GM12892 (cell line): ENCODE results near the gene CLASP1.
"Not testable (repeated sequence)": the region's sequence is repeated elsewhere in the genome, so short reads cannot be mapped to it uniquely, and the experiment has no call there.

Experiments
- DNase-seq: peaks from one replicate; pipeline ENCODE4 v3.0.0; 2011; ENCODE audit not compliant: insufficient read length
- FAIRE-seq: peaks from 2 replicates; lab custom pipeline; 2011; peaks lifted over from hg19 to GRCh38; lab: Jason Lieb, UNC
- POLR2A ChIP-seq: IDR thresholded peaks from 2 replicates; pipeline ENCODE4 v1.6.1; 2011; ENCODE audit warnings: low read depth, low read length, control low read depth
- POLR2AphosphoS5 ChIP-seq: IDR thresholded peaks from 2 replicates; pipeline ENCODE4 v1.6.1; 2011; ENCODE audit warnings: low read depth, low read length, control low read depth
- TAF1 ChIP-seq: IDR thresholded peaks from 2 replicates; pipeline ENCODE4 v1.6.1; 2011; ENCODE audit warnings: low read depth, mild to moderate bottlenecking, control low read depth, low read length, borderline replicate concordance

CLASP1 gene

GRCh38 chr2:121468936-121469335 is 180.3 kb downstream of the CLASP1 start:
- DNase-seq (no peak), FAIRE-seq (no peak)
- TF ChIP-seq POLR2AphosphoS5: no peak
- TF ChIP-seq TAF1: no peak
- TF ChIP-seq POLR2A: no peak

GRCh38 chr2:121459291-121459690 is 190.0 kb downstream of the CLASP1 start:
- TF ChIP-seq POLR2AphosphoS5: no peak
- no peak for TF ChIP-seq TAF1
- no peak for TF ChIP-seq POLR2A
- FAIRE-seq (no peak), DNase-seq (no peak)

GRCh38 chr2:121456325-121456724 is 192.9 kb downstream of the CLASP1 start:
- FAIRE-seq (no peak), DNase-seq (no peak)
- TF ChIP-seq POLR2A (no peak), POLR2AphosphoS5 (no peak), TAF1 (no peak)

- FAIRE-seq (no peak), DNase-seq (no peak)
- TF ChIP-seq TAF1: no peak
- TF ChIP-seq POLR2AphosphoS5: no peak
- no peak for TF ChIP-seq POLR2A
Observed at GRCh38 chr2:121455446-121455845, 193.8 kb downstream of the CLASP1 start.

- DNase-seq (no peak), FAIRE-seq (no peak)
- TF ChIP-seq POLR2A (no peak), POLR2AphosphoS5 (no peak), TAF1 (no peak)
Observed at GRCh38 chr2:121454549-121455090, 194.6 kb downstream of the CLASP1 start.

GRCh38 chr2:121451398-121451797 is 197.9 kb downstream of the CLASP1 start:
- FAIRE-seq (no peak), DNase-seq (no peak)
- TF ChIP-seq POLR2A (no peak), POLR2AphosphoS5 (no peak), TAF1 (no peak)

GRCh38 chr2:121450301-121450700 is 199.0 kb downstream of the CLASP1 start:
- TF ChIP-seq POLR2A (no peak), TAF1 (no peak), POLR2AphosphoS5 (no peak)
- DNase-seq (no peak), FAIRE-seq (no peak)

- no peak for FAIRE-seq
- no peak for DNase-seq
- TF ChIP-seq POLR2AphosphoS5 (no peak), POLR2A (no peak), TAF1 (no peak)
Observed at GRCh38 chr2:121446647-121447241, 202.5 kb downstream of the CLASP1 start.

GRCh38 chr2:121442889-121443288 is 206.4 kb downstream of the CLASP1 start:
- TF ChIP-seq POLR2AphosphoS5: no peak
- TF ChIP-seq TAF1: no peak
- no peak for TF ChIP-seq POLR2A
- FAIRE-seq: no peak
- DNase-seq: no peak

GRCh38 chr2:121438290-121438689 is 211.0 kb downstream of the CLASP1 start:
- FAIRE-seq, DNase-seq: not testable (repeated sequence)

GRCh38 chr2:121436918-121437317 is 212.3 kb downstream of the CLASP1 start:
- DNase-seq: no peak
- TF ChIP-seq POLR2A (no peak), TAF1 (no peak), POLR2AphosphoS5 (no peak)
- FAIRE-seq: no peak

GRCh38 chr2:121435790-121436189 is 213.5 kb downstream of the CLASP1 start:
- DNase-seq (no peak), FAIRE-seq (no peak)
- TF ChIP-seq POLR2AphosphoS5 (no peak), TAF1 (no peak), POLR2A (no peak)

- DNase-seq: no peak
- TF ChIP-seq POLR2A (no peak), POLR2AphosphoS5 (no peak), TAF1 (no peak)
- FAIRE-seq: no peak
Observed at GRCh38 chr2:121431214-121431613, 218.0 kb downstream of the CLASP1 start.
